LNCaP clone FGC (cell line): ENCODE results near the gene ANAPC4.

Experiments used
- DNase-seq: peaks from one replicate; pipeline ENCODE4 v3.0.0-alpha.2; 2011; ENCODE audit warnings: low read depth
- H3K4me3 ChIP-seq: 2 replicates; pipeline ENCODE4 v1.5.1; 2011; ENCODE audit warnings: mild to moderate bottlenecking, low read depth, low read length, control low read depth
- TF ChIP-seq, protein P1 (sequence below): IDR thresholded peaks from 2 replicates; pipeline ENCODE4 v1.5.1; 2012; ENCODE audit warnings: mild to moderate bottlenecking; ENCODE audit not compliant: control insufficient read depth, insufficient read depth; ENCODE audit errors: extremely low read depth

The ANAPC4 gene

DNA sequence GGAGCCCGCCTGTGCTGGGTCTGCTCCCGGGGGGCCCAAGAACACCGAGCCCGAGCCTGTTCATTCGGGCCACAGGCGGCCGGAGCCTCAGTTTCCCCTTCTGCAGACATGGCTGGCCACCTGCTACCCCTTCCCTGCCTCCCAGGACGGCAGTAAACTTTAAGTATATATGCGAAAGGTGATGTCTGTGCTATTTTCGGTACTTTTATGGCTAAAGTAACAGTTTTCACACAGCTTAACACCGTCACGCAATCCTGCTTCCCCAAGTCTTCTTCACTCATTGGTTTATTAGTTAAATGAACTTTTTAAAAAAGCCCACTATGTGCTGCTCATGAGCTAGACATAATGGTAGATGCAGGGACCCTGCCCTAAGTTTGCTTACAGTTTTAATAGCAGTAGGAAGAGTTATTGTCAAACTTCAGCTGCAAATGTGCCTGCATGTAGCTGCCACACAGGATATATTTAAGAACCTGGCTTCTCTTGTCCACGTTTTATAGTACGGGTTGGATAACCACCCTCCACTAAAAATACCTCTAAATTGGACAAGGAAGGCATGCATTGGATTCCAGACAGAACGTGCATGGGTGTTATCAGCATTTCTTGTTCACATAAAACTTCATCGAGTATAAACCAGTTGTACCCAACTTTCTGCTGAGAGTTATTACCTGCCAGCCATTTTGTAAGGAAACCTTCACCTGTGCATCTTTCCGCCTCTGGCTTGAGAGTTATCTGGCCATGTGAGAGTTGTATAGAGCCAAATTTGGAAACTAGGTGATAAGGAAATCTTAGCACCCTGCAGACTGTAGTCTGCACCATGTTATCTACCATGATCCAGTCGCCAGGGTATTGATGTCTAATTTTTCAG, 741 bp downstream of the ANAPC4 start:
- H3K4me3 ChIP-seq: peak overlapping the region; percentile 96
- DNase-seq: no peak
- TF ChIP-seq, protein P1, sequence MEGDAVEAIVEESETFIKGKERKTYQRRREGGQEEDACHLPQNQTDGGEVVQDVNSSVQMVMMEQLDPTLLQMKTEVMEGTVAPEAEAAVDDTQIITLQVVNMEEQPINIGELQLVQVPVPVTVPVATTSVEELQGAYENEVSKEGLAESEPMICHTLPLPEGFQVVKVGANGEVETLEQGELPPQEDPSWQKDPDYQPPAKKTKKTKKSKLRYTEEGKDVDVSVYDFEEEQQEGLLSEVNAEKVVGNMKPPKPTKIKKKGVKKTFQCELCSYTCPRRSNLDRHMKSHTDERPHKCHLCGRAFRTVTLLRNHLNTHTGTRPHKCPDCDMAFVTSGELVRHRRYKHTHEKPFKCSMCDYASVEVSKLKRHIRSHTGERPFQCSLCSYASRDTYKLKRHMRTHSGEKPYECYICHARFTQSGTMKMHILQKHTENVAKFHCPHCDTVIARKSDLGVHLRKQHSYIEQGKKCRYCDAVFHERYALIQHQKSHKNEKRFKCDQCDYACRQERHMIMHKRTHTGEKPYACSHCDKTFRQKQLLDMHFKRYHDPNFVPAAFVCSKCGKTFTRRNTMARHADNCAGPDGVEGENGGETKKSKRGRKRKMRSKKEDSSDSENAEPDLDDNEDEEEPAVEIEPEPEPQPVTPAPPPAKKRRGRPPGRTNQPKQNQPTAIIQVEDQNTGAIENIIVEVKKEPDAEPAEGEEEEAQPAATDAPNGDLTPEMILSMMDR: no peak

DNA sequence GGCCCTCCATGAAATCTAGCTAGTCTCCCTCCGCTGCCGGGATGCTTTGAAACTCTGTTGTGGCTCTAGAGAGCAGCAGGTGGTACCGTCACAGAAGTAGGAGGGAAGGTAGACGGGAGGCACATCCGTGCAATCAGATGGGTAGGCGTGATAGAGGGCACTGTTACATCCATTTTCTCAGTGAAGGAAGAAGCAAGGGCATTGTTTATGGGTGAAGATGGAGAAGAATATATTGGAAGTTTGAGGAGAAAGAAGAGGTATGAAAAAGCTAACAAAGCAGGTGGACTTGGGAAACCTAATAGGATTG, 1.3 kb downstream of the ANAPC4 start:
- TF ChIP-seq, protein P1: no peak

DNA sequence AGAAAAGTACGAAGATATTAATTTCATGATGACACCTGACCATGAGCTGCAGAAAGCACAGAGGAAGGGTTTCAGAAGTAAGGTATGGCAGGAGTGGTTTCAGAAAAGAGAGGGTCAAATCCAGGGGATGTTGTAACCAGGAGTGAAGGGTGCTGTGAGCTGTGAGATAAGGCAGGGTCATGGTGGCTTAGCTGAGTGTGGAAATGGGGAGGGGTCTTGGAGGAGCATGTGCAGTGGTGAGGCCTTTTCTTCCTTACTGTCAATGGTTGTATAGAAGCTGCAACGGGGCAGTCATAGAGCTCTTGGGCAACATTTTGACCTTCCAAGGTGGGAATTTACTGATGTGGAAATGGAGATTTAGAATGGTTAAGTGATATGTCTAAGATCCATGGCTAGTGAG, 2.5 kb downstream of the ANAPC4 start:
- TF ChIP-seq, protein P1: no peak
- DNase-seq: no peak
- H3K4me3 ChIP-seq: no peak overlapping the region

More for the DNA sequence above, 1.3 kb downstream of the ANAPC4 start:
- H3K4me3 ChIP-seq: peak overlapping the region; percentile 96
- no peak for DNase-seq

DNA sequence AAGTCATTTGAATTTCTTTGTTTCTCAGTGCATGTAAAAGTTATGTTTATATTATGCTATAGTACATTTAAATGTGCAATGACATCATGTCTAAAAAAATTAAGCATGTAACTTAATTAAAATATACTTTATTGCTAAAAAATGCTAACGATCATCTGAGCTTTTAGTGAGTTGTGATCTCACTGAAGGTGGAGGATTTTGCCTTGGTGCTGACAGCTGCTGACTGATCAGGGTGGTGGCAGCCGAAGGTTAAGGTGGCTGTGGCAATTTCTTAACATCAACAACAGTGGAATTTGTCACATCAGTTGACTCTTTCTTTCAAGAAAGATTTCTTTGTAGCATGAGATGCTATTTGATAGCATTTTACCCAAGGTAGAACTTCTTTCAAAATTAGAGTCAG, 6.6 kb downstream of the ANAPC4 start:
- TF ChIP-seq, protein P1: no peak
- no peak for DNase-seq
- no peak overlapping the region for H3K4me3 ChIP-seq

DNA sequence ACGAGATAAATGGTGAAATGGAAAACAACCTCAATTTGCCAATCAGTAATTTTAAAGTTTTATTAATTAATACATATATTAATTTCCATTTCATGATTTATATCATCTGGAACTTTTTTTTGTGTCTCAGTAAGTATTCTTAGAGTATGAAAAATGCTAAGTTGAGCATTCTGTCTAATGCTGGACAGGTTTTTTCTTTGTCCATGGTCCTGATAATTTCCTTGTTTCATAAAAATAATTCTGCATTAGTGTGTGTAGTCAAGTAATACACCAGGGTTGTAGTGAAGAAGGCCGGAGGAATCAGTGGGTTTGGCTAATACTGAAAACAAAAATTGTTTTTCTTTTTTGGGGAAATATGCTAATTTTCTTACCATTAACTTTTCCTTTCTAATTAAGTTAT, 9.9 kb downstream of the ANAPC4 start:
- TF ChIP-seq, protein P1: no peak

DNA sequence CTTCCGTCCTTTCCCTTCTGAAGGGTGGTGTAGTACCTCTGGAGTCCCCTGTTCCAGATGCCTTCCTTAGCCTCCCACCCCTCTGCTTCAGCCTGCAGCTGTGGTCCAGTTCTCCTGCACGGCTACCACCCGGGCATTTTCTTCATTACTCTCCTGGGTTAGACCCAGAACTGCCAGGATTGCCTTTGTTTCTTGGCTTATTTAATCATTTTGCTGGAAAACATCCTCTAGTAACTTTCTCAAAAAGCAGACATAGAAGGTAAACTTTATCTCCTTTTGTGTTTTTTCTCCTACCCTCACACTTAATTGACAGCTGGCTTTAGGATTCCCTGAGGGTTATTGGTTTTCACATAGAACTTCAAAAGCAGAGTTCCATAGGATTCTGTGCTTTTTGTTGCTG, 20.2 kb downstream of the ANAPC4 start:
- no peak overlapping the region for H3K4me3 ChIP-seq
- TF ChIP-seq, protein P1: no peak

More for the DNA sequence above, 9.9 kb downstream of the ANAPC4 start:
- no peak overlapping the region for H3K4me3 ChIP-seq
- no peak for DNase-seq

DNA sequence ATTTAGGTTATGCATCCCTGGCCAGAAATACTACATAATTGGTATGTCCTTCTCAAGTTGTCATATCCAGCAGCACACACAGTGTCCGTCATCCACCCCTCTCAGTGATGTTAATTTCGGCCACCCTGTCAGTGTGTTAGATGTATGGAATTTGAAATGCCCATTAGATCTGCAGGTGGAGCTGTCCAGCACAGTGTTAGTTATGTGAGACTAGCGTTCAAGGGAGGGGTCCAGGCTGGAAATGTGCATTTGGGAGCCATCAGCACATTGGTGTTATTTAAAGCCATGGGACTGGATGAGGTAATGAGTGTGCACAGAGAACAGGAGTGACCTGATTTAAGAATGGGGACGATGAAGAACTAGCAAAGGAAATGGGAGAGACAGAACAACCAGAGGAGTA, 22.4 kb downstream of the ANAPC4 start:
- H3K4me3 ChIP-seq: no peak overlapping the region
- no peak for DNase-seq
- TF ChIP-seq, protein P1: no peak

More for the DNA sequence above, 20.2 kb downstream of the ANAPC4 start:
- no peak for DNase-seq
